ENCODE measurements around the gene INHBE. TPM values are rescaled to one million over a fixed set of nuclear protein-coding genes. Genes with fewer than 3 reads are reported as not detected.

Gene INHBE
- polyA plus RNA-seq, 1 donor from 2014 or later = 2.3 TPM

DNA sequence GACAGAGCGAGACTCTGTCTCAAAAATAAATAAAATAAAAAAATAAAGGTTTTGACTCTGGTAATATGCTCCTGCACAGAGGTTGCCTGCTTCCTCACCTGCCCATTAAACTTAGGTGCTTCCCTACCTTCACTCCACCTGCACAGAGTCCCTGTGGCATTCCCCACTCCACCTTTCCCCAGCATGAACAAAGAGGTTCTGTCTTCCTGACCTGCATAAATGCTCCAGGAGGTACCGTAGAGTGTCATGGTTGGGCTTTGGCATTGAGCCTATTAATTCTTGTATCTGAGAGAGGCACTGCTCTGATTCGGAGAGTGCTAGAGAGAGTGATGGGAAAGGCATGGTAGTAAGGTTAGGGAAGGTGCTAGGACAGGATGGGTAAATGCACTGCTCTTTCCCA lies 18.3 kb downstream of the INHBE start:
- H3K9me3 ChIP-seq (ENCODE audit: low read length) = no peaks in the 10 kb centered on the region
- no peak overlapping the region for H3K4me2 ChIP-seq (ENCODE audit: low read length)
- H2AFZ ChIP-seq (ENCODE audit: low read depth, low read length) = no peak overlapping the region
- no peaks in the 10 kb centered on the region for H3F3A ChIP-seq (ENCODE audit: insufficient read depth, low read length, poor library complexity, severe bottlenecking)
- no peaks in the 10 kb centered on the region for H4K20me1 ChIP-seq (ENCODE audit: insufficient read depth)
- H3K27me3 ChIP-seq (ENCODE audit: insufficient read depth, low read depth, low read length) = peaks cover 76% of the 10 kb centered on the region
- no peak overlapping the region for H3K4me3 ChIP-seq (ENCODE audit: low read length)
- H3K27ac ChIP-seq (ENCODE audit: low read length) = no peak overlapping the region
- TF ChIP-seq RAD21 (conservative IDR thresholded peaks at IDR 0.05) (no peak), TAF1 (IDR thresholded peaks at IDR 0.05; ENCODE audit: low read depth) (no peak), EZH2 (IDR thresholded peaks at IDR 0.05; ENCODE audit: borderline replicate concordance, insufficient read depth, low read length, poor library complexity, severe bottlenecking) (no peak), POLR2AphosphoS5 (IDR thresholded peaks at IDR 0.05) (no peak), MXI1 (conservative IDR thresholded peaks at IDR 0.05; ENCODE audit: poor library complexity, severe bottlenecking) (no peak), SMC3 (conservative IDR thresholded peaks at IDR 0.05; ENCODE audit: poor library complexity) (no peak), EP300 (conservative IDR thresholded peaks at IDR 0.05; ENCODE audit: poor library complexity, severe bottlenecking) (no peak)
- TF ChIP-seq, protein P1, sequence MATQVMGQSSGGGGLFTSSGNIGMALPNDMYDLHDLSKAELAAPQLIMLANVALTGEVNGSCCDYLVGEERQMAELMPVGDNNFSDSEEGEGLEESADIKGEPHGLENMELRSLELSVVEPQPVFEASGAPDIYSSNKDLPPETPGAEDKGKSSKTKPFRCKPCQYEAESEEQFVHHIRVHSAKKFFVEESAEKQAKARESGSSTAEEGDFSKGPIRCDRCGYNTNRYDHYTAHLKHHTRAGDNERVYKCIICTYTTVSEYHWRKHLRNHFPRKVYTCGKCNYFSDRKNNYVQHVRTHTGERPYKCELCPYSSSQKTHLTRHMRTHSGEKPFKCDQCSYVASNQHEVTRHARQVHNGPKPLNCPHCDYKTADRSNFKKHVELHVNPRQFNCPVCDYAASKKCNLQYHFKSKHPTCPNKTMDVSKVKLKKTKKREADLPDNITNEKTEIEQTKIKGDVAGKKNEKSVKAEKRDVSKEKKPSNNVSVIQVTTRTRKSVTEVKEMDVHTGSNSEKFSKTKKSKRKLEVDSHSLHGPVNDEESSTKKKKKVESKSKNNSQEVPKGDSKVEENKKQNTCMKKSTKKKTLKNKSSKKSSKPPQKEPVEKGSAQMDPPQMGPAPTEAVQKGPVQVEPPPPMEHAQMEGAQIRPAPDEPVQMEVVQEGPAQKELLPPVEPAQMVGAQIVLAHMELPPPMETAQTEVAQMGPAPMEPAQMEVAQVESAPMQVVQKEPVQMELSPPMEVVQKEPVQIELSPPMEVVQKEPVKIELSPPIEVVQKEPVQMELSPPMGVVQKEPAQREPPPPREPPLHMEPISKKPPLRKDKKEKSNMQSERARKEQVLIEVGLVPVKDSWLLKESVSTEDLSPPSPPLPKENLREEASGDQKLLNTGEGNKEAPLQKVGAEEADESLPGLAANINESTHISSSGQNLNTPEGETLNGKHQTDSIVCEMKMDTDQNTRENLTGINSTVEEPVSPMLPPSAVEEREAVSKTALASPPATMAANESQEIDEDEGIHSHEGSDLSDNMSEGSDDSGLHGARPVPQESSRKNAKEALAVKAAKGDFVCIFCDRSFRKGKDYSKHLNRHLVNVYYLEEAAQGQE (IDR thresholded peaks at IDR 0.05; ENCODE audit: borderline replicate concordance) = no peak
- TF ChIP-seq, protein P2, sequence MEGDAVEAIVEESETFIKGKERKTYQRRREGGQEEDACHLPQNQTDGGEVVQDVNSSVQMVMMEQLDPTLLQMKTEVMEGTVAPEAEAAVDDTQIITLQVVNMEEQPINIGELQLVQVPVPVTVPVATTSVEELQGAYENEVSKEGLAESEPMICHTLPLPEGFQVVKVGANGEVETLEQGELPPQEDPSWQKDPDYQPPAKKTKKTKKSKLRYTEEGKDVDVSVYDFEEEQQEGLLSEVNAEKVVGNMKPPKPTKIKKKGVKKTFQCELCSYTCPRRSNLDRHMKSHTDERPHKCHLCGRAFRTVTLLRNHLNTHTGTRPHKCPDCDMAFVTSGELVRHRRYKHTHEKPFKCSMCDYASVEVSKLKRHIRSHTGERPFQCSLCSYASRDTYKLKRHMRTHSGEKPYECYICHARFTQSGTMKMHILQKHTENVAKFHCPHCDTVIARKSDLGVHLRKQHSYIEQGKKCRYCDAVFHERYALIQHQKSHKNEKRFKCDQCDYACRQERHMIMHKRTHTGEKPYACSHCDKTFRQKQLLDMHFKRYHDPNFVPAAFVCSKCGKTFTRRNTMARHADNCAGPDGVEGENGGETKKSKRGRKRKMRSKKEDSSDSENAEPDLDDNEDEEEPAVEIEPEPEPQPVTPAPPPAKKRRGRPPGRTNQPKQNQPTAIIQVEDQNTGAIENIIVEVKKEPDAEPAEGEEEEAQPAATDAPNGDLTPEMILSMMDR (IDR thresholded peaks at IDR 0.05; ENCODE audit: poor library complexity, severe bottlenecking) = no peak
- no peaks in the 10 kb centered on the region for H3K9me2 ChIP-seq (ENCODE audit: insufficient read depth, low read length)
- H3K36me3 ChIP-seq (ENCODE audit: insufficient read depth, low read length) = no peaks in the 10 kb centered on the region
- H3K9ac ChIP-seq (ENCODE audit: low read length) = no peak overlapping the region
- no peaks in the 10 kb centered on the region for H3K79me2 ChIP-seq (replicated peaks; ENCODE audit: insufficient read depth, low read length)

DNA sequence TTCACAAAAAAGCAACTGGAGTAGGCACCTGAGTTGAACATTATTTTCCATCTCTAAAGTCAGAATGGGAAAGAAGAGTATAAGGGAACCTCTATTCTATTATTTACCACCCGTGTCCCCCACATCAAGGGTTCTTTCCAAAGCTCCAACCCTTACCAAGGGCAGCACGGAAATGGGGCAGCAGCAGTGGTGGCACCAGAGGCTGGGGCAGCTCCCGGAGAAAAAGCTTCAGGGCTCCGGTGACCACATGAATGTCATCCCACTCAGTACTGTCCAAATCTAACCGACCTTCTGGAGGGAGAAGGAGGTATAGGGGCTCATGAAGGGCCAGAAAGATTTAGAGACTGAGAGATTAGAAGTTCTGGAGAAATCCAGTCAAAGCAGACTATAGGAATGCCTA lies 18.8 kb downstream of the INHBE start:
- no peak overlapping the region for H2AFZ ChIP-seq (ENCODE audit: low read depth, low read length)

More for the DNA sequence above, 18.8 kb downstream of the INHBE start:
- Histone ChIP-seq H4K20me1 (ENCODE audit: insufficient read depth) (no peaks in the 10 kb centered on the region), H3K9me3 (ENCODE audit: low read length) (no peaks in the 10 kb centered on the region), H3K27ac (ENCODE audit: low read length) (no peak overlapping the region), H3F3A (ENCODE audit: insufficient read depth, low read length, poor library complexity, severe bottlenecking) (no peaks in the 10 kb centered on the region), H3K27me3 (ENCODE audit: insufficient read depth, low read depth, low read length) (peaks cover 81% of the 10 kb centered on the region), H3K79me2 (replicated peaks; ENCODE audit: insufficient read depth, low read length) (no peaks in the 10 kb centered on the region), H3K4me2 (ENCODE audit: low read length) (no peak overlapping the region), H3K4me3 (ENCODE audit: low read length) (no peak overlapping the region), H3K36me3 (ENCODE audit: insufficient read depth, low read length) (no peaks in the 10 kb centered on the region), H3K9me2 (ENCODE audit: insufficient read depth, low read length) (no peaks in the 10 kb centered on the region), H3K9ac (ENCODE audit: low read length) (no peak overlapping the region)
- TF ChIP-seq RAD21 (conservative IDR thresholded peaks at IDR 0.05) = no peak
- TF ChIP-seq, protein P1 (IDR thresholded peaks at IDR 0.05; ENCODE audit: borderline replicate concordance) = no peak

All from neural cell (in vitro differentiated cells).